GM19043 (cell line): ENCODE data around the gene CSGALNACT2.

Experiments
- ATAC-seq: cut with Tn5 transposase; IDR thresholded peaks from one replicate; pipeline ENCODE4 v1.9.1; 2021; ENCODE audit warnings: low read depth; ENCODE audit not compliant: unreplicated experiment

The CSGALNACT2 gene

DNA sequence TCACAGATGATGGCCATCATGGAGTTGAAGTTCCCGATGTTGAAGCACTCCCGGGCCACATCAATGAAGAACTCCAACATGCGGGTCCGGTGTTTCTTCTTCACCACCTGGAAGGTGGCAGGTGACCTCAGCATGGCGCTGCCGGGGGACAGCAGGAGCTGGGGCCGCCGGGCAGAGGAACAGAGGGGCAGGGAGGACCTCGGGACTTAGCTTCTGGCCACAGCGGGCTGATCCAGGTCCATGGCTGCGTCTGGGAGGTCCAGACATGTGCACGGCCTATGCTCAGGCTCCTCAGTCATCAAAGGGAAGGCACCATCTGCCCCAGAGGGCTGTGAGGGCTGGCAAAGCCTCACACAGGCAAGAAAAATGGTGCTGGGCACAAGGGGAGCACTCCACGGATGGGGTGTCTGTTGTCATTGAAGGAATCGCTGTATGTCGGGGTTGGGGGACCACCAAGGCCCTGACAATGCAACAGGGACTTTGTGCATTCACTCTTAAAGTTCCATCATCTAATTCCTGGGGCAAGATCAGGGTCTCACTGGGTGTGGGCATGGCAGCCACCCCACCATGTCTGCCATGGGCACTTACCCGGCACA, 60.9 kb downstream of the CSGALNACT2 start:
- ATAC-seq: no peak

DNA sequence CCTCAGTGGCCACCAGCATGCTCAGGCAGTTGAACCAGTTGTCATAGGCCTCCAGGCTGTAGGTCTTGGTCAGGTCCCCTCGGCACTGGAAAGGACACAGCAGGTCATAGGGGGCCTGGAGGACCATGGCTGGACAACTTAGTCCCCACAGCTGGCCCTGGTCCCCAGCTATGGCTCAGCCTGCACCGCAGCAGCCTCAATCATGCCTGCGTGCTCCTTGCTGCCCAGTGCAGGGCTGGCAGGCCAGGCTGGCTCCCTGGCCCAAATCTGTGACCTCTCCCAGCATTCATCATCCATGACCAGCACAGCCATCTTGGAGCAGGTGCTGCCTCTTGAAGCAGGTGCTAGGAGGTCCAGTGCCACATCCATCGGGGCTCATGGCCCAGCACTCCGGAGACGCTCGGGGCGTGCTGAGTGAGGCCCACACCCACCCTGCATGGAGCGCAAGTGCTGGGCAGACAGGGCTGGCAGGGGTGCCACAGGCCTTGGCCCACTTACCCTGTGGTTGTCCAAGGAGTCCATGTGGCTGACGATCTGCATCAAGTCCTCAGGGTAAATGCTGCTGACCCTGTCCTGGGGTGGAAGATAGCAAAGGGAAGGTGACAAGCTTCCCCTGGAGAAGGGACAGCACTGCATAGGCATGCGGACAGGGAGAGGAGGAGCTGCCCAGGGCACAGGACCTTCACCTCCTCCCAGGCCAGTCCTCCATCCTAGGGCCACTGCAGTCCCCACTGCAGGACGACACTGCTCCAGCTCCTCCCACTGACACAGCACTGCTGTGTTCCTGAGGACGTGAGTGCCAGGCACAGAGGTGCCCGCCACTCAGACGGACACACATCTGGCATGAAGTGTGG, 61.7 kb downstream of the CSGALNACT2 start:
- ATAC-seq: no peak

DNA sequence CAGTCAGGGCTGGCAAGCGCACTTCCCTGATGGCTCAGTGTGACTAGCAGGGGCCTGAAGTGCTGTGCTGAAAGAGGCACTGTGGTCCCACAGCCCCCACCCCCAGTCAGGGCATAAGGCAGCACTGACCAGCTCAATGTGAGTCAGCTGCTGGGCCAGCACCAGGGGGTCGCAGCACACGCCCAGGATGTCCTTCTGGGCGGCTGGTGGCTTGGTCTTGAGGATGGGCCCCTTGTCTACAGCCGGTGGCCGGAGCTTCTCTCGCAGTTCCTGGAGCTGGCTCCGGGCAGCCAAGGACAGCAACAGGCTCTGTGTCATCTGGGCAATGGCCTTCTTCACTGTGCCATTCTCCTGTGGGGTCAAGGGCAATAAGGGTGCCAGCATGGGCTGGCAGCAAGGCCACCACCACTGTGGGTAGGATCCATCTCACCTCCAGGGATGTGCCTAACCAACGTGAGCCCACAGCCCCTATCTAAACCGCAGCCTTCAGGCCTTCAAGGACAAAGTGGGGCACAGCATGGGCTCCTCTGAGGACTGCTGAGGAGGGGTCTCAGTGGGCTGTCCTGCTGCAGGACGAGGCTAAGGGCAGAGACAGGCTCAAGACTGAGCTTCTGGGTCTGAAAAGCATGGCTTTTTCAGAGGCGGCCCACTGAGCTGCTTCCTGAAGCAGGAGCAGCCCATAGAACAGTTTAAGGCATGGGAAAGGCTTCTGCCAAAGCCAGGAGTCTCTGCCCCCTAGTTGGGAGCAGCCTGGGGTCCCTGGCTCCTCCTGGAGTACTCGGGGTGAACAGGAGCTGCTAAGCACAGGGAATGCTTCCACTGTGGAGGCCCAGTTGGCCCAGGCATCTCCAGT, 62.5 kb downstream of the CSGALNACT2 start:
- no peak for ATAC-seq

DNA sequence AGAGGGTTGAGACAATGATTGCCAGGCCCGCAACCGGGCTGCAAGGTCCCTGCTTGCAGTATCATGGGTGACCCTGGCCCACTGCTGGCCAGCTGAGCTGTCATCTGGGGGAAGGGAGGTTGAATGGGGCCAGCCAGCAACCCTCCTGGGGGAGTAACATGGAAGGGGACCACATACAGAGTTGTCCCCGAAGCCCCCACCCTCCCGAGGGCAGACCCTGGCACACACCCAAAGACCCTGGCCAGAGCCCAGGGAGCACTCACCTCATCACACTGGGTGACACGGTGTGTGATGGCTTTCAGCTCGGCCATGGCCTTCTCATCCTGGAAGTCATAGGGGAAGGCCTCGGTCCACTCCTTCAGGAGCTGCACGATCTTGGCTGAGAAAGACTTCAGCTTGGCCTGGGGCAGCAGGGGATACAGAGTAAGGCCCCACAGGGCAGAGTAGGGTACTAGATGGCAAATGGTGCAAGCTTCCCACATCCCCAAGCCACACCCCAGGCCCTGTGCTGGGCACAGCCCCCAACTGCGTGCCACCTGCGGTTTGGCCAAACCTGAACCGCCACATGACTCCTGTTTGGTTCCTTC, 63.4 kb downstream of the CSGALNACT2 start:
- no peak for ATAC-seq

DNA sequence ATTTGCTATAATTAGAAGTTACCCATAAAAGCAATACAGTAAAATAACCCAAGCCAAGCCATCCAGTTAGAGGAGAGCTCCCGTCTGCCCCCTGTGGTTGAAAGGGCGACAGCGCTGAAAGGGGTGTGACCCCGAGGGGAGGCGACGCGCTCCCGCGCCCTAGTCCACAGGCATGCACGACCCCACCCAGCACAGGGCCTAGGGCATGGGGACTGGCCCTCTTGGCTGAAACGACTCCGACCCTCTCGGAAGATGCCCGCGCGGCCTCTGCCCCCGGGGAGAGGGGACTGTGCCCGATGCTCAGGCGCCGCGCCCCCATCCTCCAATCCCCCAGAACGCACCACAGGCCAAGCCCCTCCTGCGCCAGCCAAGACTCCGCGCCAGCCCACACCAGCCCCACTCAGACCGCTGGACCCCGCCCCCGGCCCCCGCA, 64.0 kb downstream of the CSGALNACT2 start:
- ATAC-seq: peak; percentile 43

DNA sequence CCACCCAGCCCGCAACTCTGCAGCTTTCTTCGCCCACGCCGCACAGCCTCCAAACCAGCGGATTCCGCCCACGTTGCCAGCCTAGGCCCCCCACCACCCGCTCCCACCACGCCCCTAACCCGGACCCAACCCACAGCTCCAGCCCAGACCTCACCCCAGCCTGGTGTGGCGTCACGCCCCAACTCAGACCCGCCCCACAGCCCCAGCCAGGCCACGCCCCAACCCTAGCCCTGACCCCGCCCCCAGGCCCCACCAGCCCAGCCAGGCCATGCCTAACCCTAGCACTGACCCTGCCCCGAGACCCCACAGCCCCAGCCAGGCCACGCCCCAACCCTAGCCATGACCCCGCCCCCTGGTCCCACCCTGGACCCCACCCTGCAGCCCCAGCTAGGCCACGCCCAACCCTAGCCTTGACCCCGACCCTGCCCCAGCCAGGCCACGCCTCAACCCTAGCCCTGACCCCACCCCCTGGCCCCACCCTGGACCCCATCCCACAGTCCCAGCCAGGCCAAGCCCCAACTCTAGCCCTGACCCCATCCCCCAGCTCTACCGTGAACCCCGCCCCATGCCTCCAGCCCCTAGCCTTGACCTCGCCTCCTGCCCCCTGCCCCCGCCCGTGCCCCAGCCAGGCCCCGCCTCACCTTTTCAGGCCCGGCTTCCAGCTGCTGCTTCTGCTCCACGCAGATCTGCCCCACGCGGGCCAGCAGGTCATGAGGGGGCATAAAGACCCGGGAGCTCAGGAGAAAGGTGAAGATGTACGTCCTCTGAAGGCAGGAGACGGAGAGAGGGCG, 64.6 kb downstream of the CSGALNACT2 start:
- peak; percentile 30 for ATAC-seq

DNA sequence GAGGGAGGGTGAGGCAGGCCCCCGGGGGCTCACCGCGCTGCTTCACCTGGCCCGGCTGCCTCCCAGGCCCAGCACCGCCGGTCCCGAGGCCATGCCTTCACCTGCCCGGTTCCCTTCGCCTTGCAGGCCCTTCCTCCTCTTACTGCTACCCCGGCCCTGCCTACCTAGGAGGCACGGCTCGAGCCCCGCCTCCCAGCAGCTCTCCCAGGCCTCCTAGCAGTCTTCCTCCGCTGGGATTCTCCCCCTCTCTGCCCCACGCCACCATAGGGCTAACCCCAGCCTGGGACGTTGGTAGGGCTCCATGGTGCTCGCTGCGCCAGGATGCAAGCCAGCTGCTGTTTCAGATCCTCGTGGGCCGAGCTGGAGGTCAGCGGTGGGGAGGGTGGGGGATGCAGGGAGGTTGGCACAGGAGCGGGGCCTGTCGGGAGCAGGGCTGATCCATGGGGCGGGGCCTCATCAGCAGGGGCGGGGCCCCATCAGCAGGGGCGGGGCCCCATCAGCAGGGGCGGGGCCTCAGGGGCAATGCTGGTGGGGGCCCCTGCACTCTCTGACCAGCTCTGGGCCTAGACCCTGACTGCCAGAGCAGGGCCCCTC, 65.3 kb downstream of the CSGALNACT2 start:
- ATAC-seq: peak; percentile 45

DNA sequence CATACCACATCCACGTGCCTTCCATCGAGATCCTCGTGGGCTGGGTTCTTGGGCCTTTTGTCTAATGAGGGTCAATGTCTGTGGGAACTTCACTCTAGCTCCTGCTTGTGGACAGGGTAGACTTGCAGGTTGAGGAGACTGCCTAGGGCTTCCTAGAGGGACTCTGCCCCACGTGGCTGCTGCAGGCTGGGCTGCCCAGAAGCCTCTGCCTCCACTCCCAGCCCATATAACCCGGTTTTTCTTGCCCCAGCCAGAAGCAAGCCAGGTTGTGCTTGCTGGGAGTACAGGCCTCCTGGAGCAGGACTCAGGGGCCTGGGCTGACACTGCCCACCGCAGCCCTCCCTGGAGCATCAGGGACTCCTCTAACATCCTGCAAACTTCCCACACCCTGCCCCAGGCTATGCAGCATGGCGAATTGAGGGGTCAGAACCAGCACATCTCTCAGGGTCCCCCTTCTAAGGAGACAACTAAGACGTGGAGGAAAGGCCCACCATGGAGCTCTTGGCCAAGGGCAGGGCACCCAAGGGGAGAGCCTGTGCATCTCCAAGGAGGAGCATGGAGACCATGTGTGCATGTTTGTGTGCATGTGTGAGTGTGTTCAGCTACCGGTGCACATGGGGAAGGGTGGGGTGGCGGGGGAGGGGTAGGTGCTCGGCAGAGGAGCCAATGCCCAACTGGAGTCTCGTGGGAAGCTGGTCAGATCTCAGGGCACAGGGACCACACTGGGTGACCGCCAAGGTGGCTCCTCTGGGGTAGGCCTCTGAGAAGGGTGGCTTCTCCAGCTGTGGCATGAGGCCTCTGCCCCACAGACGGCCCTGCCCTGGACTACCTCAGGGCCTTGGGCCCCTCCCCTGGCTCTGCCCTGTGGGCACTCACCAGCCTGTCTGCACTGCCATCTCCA, 66.0 kb downstream of the CSGALNACT2 start:
- ATAC-seq: peak; percentile 20

DNA sequence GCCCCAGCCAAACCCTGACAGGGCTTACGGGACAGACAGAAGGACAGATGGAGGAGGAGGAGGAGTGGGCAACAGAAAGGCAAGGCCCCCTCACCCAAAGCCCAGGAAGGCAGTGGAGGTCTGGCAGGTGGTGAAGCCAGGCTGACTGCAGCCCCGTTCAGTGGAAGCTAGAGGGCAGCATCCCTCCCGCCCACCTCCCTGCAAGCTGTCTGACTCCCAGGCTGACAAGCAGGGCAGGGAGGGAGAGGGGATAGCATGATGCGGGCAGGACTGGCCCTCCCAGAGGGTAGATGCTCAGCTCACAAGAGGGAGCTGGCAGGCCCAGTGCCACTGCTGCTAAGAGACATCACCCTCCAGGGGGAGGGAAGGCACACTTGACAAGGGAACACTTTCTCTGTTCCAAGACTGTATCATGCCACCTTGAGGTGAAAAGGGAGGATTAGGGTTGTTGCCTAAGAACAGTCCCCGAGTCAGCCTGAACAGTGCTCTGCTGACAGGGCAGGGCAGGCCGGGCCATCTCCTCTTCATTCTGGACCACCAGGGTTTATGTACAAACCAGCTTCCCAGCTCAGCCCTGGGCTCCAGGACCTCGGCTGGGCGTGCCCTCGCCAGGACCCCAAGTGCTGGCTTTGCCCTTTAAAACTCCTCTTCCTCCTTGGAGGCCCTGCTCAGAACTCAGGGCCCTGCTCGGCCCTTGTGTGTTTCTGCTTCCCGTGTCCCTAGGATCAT, 66.9 kb downstream of the CSGALNACT2 start:
- peak; percentile 52 for ATAC-seq

DNA sequence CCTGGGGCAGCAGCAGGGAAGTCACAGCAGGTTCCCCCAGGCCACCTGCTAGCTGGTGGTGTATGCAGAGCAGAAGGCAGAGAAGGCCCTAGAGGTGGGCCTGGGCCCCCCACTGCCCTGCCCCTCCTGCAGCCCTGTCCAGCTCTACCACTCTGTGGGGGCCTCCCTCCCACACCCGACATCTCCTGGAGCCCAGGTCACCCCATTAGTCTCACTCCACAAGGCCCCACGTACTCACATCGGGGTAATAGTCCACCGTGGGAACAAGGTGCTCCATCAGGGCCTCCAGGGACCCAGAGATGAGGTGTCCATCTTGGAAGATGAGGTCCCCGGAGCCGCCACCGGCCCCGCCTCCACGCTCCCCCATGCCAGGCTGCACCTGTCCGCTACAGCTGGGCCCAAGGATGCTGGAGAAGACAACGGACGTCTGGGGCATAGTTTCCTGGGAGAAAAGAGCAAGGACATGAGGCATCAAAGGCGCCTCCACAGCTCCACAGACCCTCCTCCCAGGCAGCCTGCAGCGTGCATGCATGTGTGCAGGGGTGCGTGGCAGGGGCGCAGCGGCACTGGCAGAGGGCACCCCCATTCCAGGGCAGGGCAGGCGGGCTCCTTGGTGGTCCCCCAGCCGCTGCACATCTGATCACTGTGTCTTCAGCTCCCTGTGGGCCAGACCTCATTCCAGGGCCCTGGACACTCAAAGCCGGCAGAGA, 67.6 kb downstream of the CSGALNACT2 start:
- no peak for ATAC-seq

DNA sequence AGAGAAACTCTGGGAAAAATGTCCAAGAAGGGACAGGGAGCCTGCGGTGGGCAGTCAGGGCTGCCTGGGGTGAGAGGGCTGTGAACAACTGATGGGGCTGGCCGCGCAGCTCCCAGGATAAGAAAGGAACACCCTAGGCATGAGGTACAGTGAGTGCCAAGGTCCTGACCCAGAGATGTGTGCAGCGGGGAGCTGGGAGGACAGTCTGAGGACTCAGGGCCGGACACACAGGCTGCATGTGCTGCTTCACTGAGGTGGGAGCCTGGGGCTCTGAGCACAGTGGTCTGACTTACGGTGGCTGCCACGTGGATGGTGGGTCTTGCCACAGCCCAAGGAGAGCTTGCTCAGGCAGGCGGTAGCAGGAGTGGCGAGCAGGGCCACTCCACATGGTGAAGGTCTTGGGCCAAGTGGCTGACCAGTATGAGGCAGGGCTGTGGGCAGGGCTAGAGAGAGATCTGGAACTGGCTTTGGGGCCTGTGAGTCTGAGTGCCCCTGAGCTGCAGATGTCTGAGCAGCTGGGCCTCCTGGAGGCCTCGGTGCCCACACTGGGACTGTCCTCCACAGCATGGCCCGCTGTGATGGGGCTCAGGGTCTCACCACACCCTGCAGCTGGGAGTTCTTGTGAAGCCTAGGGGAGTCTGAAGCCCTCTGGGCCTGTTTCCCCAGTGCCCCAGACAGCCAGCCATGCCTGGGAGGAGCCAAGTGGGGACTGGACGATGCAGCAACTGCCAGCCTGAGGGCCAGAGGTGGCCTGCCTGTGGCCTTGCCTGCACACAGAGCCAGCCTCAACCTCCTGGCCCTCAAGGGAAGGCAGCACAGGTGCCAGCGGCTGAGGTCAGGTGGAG, 68.4 kb downstream of the CSGALNACT2 start:
- ATAC-seq: no peak

DNA sequence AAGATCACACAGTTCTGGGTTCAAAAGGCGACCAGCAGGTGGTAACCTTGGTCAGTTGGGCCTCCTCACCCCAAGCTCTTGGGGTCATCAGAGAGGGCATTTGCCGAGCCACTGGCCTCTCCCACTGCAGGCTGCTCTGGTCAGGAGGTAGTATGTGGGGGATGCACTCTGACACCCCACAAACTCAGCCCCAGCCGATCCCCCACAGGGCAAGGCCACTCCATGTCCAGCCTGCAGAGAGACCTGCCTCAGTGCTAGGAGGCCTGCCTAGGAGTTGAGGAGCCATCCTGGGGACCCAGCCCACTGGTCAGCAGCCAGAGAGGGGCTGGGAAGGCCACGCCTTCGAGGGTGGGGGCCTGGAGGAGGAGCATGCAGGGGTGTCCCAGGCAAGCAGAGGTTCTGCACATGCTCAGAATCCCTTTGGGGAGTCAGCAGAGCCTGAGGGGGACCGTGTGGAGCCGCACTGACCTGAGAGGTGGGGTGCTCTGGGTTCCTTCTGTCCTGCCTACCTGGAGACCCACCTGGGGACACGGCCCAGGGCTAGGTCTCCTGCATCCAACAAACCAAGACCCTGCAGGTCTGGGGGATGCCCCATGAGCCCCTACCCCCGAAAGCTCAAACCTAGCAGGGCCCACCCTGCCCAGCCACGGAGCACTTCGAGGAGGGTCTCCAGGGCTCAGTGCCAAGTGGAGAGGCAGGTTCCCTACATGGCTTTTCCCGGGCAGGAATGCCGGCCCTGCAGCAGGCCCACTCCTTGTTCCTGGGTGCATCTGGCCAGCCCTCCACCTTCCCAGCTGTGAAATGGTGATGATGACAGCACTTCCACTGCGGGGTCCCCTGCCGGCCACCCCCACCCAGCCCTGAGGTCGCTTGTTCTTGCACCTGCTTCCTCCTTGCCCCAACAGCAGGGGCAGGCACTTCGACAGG, 70.2 kb downstream of the CSGALNACT2 start:
- ATAC-seq: no peak

DNA sequence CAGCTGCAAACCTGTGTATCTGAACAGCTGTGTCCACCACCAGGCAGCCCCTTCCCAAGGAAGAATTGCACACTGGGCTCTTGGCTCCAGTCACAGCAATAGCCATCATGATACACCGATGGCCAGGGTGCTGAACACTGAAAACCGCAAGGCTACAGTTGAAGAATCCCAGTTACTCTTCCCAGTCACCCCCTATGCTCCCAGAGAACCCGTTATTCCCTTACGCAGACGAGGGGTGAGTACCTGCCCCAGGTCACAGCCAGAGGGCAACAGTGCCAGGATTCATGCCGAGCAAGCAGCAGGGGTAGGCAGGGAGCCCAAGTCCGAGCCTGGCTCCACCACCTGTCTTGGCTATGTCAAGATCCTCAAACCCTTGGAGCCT, 70.8 kb downstream of the CSGALNACT2 start:
- no peak for ATAC-seq

DNA sequence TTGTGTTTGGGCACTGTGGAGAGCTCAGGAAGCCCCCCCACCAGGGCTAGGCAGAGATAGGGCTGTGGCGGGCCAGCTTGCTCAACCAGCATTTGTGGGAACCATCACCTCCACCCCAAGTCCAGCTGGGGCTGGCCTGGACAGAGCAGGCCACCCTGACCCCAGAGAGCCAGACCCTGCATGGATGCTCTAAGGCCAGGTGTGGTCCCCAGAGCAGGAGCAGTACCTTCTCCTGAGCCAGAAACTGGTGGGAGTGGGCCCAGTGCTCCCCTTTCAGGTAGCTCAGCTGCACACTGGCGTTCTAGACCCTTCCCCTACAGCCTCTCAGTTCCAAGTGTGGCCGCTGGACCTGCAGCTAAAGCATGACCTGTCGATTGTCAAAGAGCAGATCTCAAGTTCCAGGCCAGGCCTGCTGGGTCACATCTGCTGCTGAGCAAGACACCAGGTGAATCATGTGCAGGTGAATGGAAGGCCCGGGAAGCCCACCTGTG, 71.5 kb downstream of the CSGALNACT2 start:
- ATAC-seq: no peak

DNA sequence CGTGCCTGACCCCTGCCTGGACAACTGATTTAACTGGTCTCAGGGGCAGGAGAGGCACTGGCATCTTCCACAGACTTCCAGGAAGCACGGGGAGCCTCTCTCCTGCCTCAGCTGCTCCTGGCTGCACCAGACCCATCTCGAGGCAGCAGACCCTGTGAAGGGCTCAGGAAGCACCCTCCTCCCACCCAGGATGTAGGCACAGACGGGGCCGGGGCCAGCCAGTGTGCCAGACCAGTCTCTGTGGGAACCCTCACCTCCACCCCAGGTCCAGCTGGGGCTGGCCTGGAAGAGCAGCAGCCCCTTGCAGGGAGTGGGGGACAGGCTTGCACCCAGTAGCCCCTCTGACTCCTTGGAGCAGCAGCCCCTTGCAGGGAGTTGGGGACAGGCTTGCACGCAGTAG, 72.3 kb downstream of the CSGALNACT2 start:
- ATAC-seq: no peak
